D721Med (cell line): ENCODE results near the gene LUZP2.

Experiments
- DNase-seq: peaks from one replicate; pipeline ENCODE4 v3.0.0; 2011; ENCODE audit warnings: low spot score; ENCODE audit not compliant: insufficient read length
- FAIRE-seq: peaks from 2 replicates; lab custom pipeline; 2011; peaks lifted over from hg19 to GRCh38; lab: Jason Lieb, UNC
- CTCF ChIP-seq: IDR thresholded peaks from 2 replicates; pipeline ENCODE4 v1.5.1; 2012; ENCODE audit warnings: mild to moderate bottlenecking, control low read depth; ENCODE audit not compliant: insufficient read depth; ENCODE audit errors: missing control alignments

Gene LUZP2

DNA sequence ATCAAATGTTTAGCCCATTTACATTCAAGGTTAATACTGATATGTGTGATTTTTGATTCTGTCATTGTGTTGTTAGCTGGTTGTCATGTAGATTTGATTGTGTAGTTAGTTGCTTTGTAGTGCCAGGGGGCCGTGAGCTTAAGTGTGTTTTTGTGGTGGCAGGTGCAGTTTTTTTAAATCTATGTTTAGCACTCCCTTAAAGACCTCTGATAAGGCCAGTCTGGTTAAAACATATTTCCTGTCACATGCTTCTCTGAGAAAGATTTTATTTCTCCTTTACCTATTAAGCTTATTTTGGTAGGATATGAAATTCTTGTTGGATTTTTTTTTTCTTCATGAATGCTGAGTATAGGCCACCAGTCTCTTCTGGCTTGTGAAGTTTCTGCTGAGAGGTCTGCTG is 540.6 kb downstream of the LUZP2 start:
- FAIRE-seq: no peak
- DNase-seq: no peak

GRCh38 chr11:25038131-25038530 is 541.3 kb downstream of the LUZP2 start:
- TF ChIP-seq CTCF: no peak
- FAIRE-seq (no peak), DNase-seq (no peak)

More for the DNA sequence above, 540.6 kb downstream of the LUZP2 start:
- TF ChIP-seq CTCF: no peak

DNA sequence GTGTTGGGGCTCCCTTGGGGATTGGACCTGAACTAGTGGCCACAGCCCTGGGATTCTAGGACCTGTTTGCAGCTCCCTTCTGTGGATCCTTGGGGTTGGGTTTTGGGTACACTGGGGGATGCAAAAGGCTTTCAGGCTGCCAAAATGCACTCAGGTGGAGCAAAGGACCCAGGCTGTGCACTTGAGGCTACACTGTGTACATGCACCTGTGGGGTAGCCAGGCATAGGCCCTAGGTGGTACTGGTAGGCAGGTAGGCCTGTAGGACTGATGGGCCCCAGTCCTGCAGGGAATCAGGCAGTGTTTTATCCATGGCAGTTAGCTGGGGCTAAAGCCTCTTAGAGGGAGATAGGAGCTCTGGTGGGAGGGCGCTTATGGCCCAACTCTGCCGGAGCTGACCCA is 542.3 kb downstream of the LUZP2 start:
- DNase-seq: no peak
- no peak for FAIRE-seq
- TF ChIP-seq CTCF: no peak

GRCh38 chr11:25048632-25049031 is 551.8 kb downstream of the LUZP2 start:
- FAIRE-seq: no peak

GRCh38 chr11:25052844-25053243 is 556.0 kb downstream of the LUZP2 start:
- FAIRE-seq (no peak), DNase-seq (no peak)
- no peak for TF ChIP-seq CTCF

More at GRCh38 chr11:25048632-25049031, 551.8 kb downstream of the LUZP2 start:
- TF ChIP-seq CTCF: no peak
- no peak for DNase-seq

GRCh38 chr11:25057861-25058260 is 561.0 kb downstream of the LUZP2 start:
- FAIRE-seq (no peak), DNase-seq (no peak)
- no peak for TF ChIP-seq CTCF

DNA sequence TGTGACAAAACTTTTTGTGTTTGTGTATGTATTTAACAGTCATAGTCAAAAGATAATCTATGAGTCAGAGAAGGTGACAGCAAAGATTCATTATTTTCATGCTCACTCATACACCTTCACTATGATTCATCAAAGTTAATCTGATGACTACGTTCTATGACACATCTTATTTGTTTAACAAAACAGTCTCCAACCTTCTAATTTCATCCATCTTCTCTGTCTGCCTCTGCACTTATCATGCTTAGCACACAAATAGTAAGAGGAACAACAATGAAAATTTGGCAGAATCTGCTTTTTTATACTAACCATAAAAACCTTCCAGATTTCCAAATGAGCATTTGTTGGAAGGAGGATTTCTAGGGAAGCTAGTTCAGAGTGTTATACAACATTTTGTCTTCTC is 568.9 kb downstream of the LUZP2 start:
- FAIRE-seq: no peak

More for the DNA sequence above, 568.9 kb downstream of the LUZP2 start:
- no peak for TF ChIP-seq CTCF
- no peak for DNase-seq
